HG03432 (cell line): ENCODE measurements around the gene GPR52.
"Not testable (repeated sequence)": the region's sequence is repeated elsewhere in the genome, so short reads cannot be mapped to it uniquely, and the experiment has no call there.

ENCODE experiments used
- ATAC-seq: cut with Tn5 transposase; IDR thresholded peaks from one replicate; pipeline ENCODE4 v1.9.1; 2021; ENCODE audit warnings: mild to moderate bottlenecking, moderate library complexity; ENCODE audit not compliant: unreplicated experiment

Gene GPR52

DNA sequence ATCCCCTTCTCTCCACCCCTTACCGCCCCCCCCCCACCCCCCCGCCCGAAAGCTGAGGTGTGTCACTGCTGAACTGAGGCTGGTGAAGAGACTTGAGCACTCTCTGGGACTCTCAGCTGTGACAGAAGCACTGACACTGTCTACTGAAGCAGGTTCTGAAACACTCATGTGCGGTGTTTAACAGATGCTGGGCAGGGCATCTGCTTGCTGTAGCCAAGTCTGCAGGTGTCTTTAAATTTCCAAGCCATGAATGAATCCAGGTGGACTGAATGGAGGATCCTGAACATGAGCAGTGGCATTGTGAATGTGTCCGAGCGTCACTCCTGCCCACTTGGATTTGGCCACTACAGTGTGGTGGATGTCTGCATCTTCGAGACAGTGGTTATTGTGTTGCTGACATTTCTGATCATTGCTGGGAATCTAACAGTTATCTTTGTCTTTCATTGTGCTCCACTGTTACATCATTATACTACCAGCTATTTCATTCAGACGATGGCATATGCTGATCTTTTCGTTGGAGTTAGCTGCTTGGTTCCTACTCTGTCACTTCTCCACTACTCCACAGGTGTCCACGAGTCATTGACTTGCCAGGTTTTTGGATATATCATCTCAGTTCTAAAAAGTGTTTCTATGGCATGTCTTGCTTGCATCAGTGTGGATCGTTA, at the start of gene GPR52:
TSS of gene GPR52 (plus strand) at position 99 of the 665 bp plus-strand sequence. CDS start at position 247, 148 bp downstream.
- ATAC-seq: no peak

DNA sequence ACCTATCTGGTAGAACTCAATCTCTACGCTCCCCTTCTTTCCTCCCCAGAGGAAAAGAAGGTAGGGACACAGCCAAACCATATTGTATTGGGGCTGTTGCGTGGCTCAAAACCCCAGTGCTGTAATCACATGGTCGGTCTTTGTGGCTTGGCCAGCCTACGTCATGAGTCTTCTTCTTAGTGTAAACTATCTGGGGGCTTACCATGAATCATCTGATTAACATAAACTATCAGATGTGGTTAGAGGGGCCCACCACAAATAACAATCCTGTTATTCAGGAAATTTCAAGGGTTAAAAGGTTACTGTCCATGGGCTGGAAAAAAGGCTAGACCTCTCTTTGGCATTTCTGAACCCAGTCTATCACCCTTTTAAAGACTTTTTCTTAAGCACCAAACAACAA, 49.5 kb upstream of the GPR52 start:
- no peak for ATAC-seq

GRCh38 chr1:174399211-174399610, 48.6 kb upstream of the GPR52 start:
- no peak for ATAC-seq

GRCh38 chr1:174401075-174401474, 46.7 kb upstream of the GPR52 start:
- ATAC-seq: no peak

DNA sequence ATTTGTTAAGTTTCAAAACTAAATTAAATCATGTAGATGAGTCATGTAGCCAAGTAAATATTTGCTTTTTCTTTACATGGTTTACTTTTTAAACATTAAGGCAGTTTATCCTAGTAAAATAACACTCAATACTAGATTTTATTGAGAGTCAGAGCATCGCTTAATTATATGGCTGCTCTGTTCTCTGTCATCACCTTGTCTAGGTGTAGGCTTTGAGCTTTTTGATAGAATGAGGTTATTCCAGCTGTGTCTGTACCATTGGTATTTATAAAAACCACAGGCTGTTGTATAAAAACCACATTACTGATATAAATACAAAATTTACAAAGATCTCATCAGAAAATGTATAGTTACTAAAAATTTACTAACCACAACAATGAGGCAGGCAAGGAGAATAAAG, 42.5 kb upstream of the GPR52 start:
- ATAC-seq: no peak

GRCh38 chr1:174406421-174406820, 41.3 kb upstream of the GPR52 start:
- no peak for ATAC-seq

DNA sequence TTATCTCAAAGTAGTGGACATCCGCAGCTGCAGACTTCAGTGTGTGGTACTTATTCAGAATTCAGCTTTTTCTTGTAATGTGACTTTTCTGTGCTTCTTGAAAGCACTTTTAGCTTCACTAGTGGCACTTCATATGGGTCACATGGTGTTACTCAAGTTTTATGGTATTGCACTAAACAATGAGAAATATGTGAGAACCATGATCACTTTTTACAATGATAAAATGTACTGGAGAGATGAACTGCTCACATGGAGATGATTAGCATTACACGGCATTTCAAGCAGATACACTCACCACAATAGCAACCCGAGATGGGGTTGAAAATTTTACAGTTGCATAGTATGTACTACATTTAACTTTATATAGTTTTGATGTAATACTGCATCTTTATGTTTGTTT, 40.1 kb upstream of the GPR52 start:
- ATAC-seq: no peak

GRCh38 chr1:174408146-174408545, 39.6 kb upstream of the GPR52 start:
- no peak for ATAC-seq

GRCh38 chr1:174409801-174410200, 38.0 kb upstream of the GPR52 start:
- not testable (repeated sequence) for ATAC-seq

DNA sequence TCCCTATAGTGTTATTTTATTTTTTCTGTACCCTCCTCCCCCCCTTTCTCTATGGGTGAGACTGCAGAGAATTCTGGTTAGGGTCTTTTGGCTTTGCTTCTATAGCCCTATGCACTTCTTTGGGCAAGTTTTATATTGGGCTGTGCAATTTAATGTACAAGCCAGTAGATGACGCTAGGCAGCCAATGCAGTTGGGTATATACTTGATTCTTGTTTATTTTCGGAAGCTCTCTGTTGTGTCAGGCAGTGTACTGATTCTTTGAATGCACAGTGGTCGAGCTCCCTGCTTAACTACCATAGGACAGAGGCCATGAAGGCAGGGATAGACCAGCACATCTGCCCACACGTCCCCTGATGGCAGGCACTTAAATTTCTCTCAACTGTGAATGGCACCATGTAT, 34.1 kb upstream of the GPR52 start:
- ATAC-seq: no peak

DNA sequence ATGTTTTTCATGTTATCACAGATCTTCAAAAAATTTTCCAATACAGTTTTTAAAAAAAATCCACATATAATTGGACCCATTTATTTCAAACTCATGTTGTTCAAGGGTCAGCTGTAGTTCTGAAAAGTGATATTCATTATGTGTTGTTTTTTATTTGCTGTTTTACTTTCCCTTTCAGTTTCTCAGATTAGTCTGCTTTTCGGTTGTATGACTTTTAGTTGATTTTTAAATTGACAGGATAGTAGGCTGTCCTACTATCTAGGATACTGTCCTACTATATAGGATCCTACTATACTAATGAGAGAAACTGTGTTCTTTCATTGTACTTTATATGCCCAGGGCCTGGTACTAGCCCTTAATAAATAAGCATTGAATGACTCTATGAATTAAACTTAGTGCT, 33.6 kb upstream of the GPR52 start:
- no peak for ATAC-seq

GRCh38 chr1:174415506-174415905, 32.3 kb upstream of the GPR52 start:
- ATAC-seq: no peak

DNA sequence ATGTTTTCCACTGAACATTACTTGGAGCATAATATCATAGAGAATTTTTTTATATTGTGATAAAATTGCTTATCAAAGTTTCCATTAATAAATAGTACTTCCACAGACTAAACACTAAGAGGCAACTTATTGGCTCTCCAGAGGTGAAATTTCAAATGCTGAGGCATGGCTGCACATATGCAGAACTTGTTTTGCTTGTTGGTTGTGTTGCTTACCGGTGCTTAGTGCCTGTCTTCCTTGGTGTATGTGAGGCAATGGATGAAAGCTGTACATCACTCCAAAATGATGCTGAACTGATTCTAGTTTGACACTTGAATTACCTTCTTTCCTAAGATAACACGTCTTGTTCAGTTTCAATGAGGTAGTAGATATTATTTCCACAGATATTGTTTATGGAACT, 29.8 kb upstream of the GPR52 start:
- ATAC-seq: no peak

- no peak for ATAC-seq
Observed at GRCh38 chr1:174425121-174425520, 22.6 kb upstream of the GPR52 start.

GRCh38 chr1:174426153-174426552, 21.6 kb upstream of the GPR52 start:
- no peak for ATAC-seq

DNA sequence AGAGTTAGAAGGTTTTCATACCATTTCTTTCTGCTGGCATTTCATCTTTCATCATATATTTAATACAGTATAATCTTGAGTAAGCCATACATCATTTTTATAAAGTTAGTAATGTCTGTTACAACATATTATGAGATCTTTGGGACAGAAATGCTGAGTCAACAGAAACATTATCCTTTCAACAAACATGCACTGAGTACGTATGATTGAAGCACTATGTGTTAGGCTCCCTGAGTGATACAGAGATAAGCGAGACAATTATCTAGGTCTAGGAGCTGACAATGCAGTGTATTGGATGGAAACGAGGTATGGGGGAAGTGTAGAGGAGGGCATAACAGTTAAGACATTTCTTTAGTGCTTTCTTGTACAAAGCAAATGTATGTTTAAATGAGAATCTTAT, 19.7 kb upstream of the GPR52 start:
- ATAC-seq: no peak

GRCh38 chr1:174428739-174429138, 19.0 kb upstream of the GPR52 start:
- ATAC-seq: no peak

DNA sequence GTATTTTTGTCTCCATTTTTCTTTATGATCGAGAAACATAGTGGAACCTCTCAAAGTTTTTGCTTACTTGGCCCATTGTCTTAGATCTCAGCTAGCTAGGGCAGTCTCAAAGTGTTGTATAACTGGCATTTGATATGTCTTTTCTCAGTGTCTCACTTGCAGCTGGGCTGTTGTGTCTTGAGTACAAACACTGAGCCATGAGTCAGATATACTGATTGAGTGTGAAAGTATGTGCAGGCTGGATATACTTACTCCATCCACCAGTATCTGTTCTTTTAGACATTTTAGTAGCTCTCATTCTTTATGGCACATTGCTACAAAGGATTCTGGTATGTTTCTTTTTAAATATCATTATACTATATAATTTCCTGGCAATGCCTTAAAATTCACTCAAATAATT, 14.3 kb upstream of the GPR52 start:
- no peak for ATAC-seq

GRCh38 chr1:174445351-174445750, 2.4 kb upstream of the GPR52 start:
- no peak for ATAC-seq

GRCh38 chr1:174445817-174446216, 1.9 kb upstream of the GPR52 start:
- ATAC-seq: no peak

DNA sequence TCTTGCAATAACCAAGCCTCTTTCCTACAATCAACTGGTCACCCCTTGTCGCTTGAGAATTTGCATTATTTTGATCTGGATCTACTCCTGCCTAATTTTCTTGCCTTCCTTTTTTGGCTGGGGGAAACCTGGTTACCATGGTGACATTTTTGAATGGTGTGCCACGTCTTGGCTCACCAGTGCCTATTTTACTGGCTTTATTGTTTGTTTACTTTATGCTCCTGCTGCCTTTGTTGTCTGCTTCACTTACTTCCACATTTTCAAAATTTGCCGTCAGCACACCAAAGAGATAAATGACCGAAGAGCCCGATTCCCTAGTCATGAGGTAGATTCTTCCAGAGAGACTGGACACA, 743 bp downstream of the GPR52 start:
- no peak for ATAC-seq

GRCh38 chr1:174448974-174449373, 1.2 kb downstream of the GPR52 start:
- no peak for ATAC-seq

DNA sequence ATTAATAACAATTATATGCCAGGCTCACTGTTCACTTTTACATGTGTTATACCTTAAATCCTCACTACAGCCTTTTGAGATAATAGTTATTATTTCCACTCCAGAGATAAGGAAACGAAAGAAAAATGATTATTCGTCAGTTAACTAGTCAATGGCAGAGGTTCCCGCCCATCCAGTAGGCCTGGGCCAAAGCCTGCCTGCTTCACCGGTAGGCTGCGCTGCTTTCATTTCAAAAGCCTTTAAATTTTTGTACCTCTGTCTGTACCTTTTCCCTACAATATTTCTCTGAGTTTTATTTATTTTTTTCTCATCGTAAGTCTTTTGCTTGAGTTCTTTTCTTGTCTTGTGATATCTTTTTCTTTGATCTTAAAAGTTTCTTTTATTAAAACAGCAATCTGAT, 3.6 kb downstream of the GPR52 start:
- ATAC-seq: no peak
